Tibial nerve (tissue), 4 donors: Measurements from ENCODE around the gene NKD2. TPM values are rescaled to one million over a fixed set of nuclear protein-coding genes. Genes with fewer than 3 reads are reported as not detected.

ENCODE experiments used
- DNase-seq, 2 donors: peaks; one replicate each; pipeline ENCODE4 v3.0.0-alpha.2; 2019; ENCODE audit warnings: low spot score in 2 of 2
- H3K27ac ChIP-seq, 4 donors: fragments of 200-600 bp; sonication (generic) in 3 of 4; one replicate each; pipeline ENCODE4 v1.5.1; 2017 to 2019; ENCODE audit warnings: mild to moderate bottlenecking in 1 of 4
- H3K27me3 ChIP-seq, 2 donors: fragments of 200-600 bp; sonication (generic) in 1 of 2; one replicate each; pipeline versions ENCODE4 v1.5.1 to v1.6.0; 2017 to 2019
- H3K36me3 ChIP-seq, 3 donors: fragments of 200-600 bp; sonication (generic); one replicate each; pipeline ENCODE4 v1.5.1; 2018 to 2019
- H3K4me1 ChIP-seq, 4 donors: fragments of 200-600 bp; sonication (generic) in 3 of 4; one replicate each; pipeline ENCODE4 v1.5.1; 2017 to 2019
- H3K4me3 ChIP-seq, 4 donors: fragments of 200-600 bp; sonication (generic) in 3 of 4; one replicate each; pipeline ENCODE4 v1.5.1; 2017 to 2019; ENCODE audit warnings: mild to moderate bottlenecking in 1 of 4, moderate library complexity in 1 of 4
- H3K9me3 ChIP-seq, 4 donors: fragments of 200-600 bp; sonication (generic) in 3 of 4; one replicate each; pipeline ENCODE4 v1.5.1; 2017 to 2019
- CTCF ChIP-seq, 5 experiments: fragments of 200-600 bp in 3 of 5; fragments of 450-650 bp in 2 of 5; sonication (generic) in 3 of 5; IDR thresholded peaks; one replicate each; pipeline ENCODE4 v1.5.1; 2016 to 2019; ENCODE audit warnings: antibody characterized with exemption in 5 of 5, mild to moderate bottlenecking in 3 of 5, moderate library complexity in 2 of 5
- EP300 ChIP-seq, 2 donors: sonication (generic); formaldehyde crosslinking; IDR thresholded peaks; one replicate each; pipeline ENCODE4 v1.6.1; 2017; ENCODE audit warnings: antibody characterized with exemption in 2 of 2, mild to moderate bottlenecking in 1 of 2
- POLR2A ChIP-seq, 2 donors: fragments of 450-650 bp; IDR thresholded peaks; one replicate each; pipeline ENCODE4 v1.6.1; 2017; ENCODE audit warnings: antibody characterized with exemption in 2 of 2, mild to moderate bottlenecking in 2 of 2, moderate library complexity in 2 of 2
- WGBS, 2 donors: methylation state at CpG; one replicate each; pipeline ENCODE4 v1.1.5; 2018; 5-methylcytosine and 5-hydroxymethylcytosine counted together
- total RNA-seq, 4 donors: library from RNA; depleted of rRNA; stranded (reverse); fragments of >200 nt; gene quantifications; one replicate each; pipeline ENCODE4 v1.1.0, GENCODE V29; 2016

Gene NKD2
- total RNA-seq, 4 donors from 2014 or later: 0.60 to 4.7 TPM; not detected in 2

GRCh38 chr5:1013238-1013947, 4.8 kb downstream of the NKD2 start:
- no peak for TF ChIP-seq POLR2A (IDR thresholded peaks at IDR 0.05)
- no peak for TF ChIP-seq CTCF (IDR thresholded peaks at IDR 0.05)
- TF ChIP-seq EP300 (IDR thresholded peaks at IDR 0.05): no peak
- Histone ChIP-seq H3K4me3 (no peak overlapping the region), H3K27me3 (peaks cover 2 to 35% of the 10 kb centered on the region in 2 donors), H3K36me3 (no peaks in the 10 kb centered on the region), H3K9me3 (no peaks in the 10 kb centered on the region), H3K27ac (no peak overlapping the region), H3K4me1 (peaks cover 0 to 24% (median 10%) of the 10 kb centered on the region in 4 donors)
- 84 to 93% methylated on average over 9 to 18 of the region's 19 CpGs for WGBS, 2 donors
- DNase-seq: no peak

- Histone ChIP-seq H3K4me1 (peaks cover 0 to 20% (median 8%) of the 10 kb centered on the region in 4 donors), H3K27me3 (peaks cover 2 to 35% of the 10 kb centered on the region in 2 donors), H3K27ac (no peak overlapping the region), H3K4me3 (no peak overlapping the region), H3K9me3 (no peaks in the 10 kb centered on the region), H3K36me3 (no peaks in the 10 kb centered on the region)
- 77 to 83% methylated on average over 3 of the region's 3 CpGs for WGBS, 2 donors
- DNase-seq: no peak
- TF ChIP-seq POLR2A (IDR thresholded peaks at IDR 0.05) (no peak), CTCF (IDR thresholded peaks at IDR 0.05) (no peak), EP300 (IDR thresholded peaks at IDR 0.05) (no peak)
Observed at GRCh38 chr5:1013948-1014301, 5.3 kb downstream of the NKD2 start.

- WGBS, 2 donors: 92 to 96% methylated on average over 14 of the region's 14 CpGs
Observed at GRCh38 chr5:1014346-1014745, 5.7 kb downstream of the NKD2 start.

GRCh38 chr5:1014781-1015221, 6.2 kb downstream of the NKD2 start:
- Histone ChIP-seq H3K4me3 (no peak overlapping the region), H3K27ac (no peak overlapping the region), H3K4me1 (peaks cover 0 to 11% (median under 1%) of the 10 kb centered on the region in 4 donors), H3K27me3 (peaks cover 0 to 28% of the 10 kb centered on the region in 2 donors), H3K9me3 (no peaks in the 10 kb centered on the region), H3K36me3 (no peaks in the 10 kb centered on the region)
- TF ChIP-seq POLR2A (IDR thresholded peaks at IDR 0.05) (no peak), CTCF (IDR thresholded peaks at IDR 0.05) (no peak), EP300 (IDR thresholded peaks at IDR 0.05) (no peak)
- DNase-seq: no peak
- 83 to 96% methylated on average over 10 to 17 of the region's 17 CpGs for WGBS, 2 donors

More at GRCh38 chr5:1014346-1014745, 5.7 kb downstream of the NKD2 start:
- no peak for DNase-seq
- no peak for TF ChIP-seq EP300 (IDR thresholded peaks at IDR 0.05)
- Histone ChIP-seq H3K36me3 (no peaks in the 10 kb centered on the region), H3K4me1 (peaks cover 0 to 16% (median 3%) of the 10 kb centered on the region in 4 donors), H3K27ac (no peak overlapping the region), H3K4me3 (no peak overlapping the region), H3K27me3 (peaks cover 0 to 32% of the 10 kb centered on the region in 2 donors), H3K9me3 (no peaks in the 10 kb centered on the region)

- no peak overlapping the region for H3K4me3 ChIP-seq
- WGBS, 2 donors: 86 to 92% methylated on average over 7 to 9 of the region's 10 CpGs
- no peak for DNase-seq
- H3K36me3 ChIP-seq: no peaks in the 10 kb centered on the region
- no peaks in the 10 kb centered on the region for H3K9me3 ChIP-seq
- TF ChIP-seq CTCF (IDR thresholded peaks at IDR 0.05) (no peak), EP300 (IDR thresholded peaks at IDR 0.05) (no peak), POLR2A (IDR thresholded peaks at IDR 0.05) (no peak)
- no peak overlapping the region for H3K27ac ChIP-seq
- H3K4me1 ChIP-seq: peaks cover 0 to 5% (median 0%) of the 10 kb centered on the region in 4 donors
- peaks cover 0 to 21% of the 10 kb centered on the region in 2 donors for H3K27me3 ChIP-seq
Observed at GRCh38 chr5:1015507-1015906, 6.9 kb downstream of the NKD2 start.
